Trophoblast cell (in vitro differentiated cells and primary cell): Measurements from ENCODE around the gene UBR1.

Source experiments
- DNase-seq, 2 donors: peaks; one replicate each; pipeline ENCODE4 v3.0.0-alpha.2; 2016
- H2AFZ ChIP-seq: 2 replicates; pipeline ENCODE4 v1.6.1; 2013; ENCODE audit warnings: low read length, moderate library complexity, mild to moderate bottlenecking; ENCODE audit not compliant: insufficient read depth, poor library complexity
- H2AK5ac ChIP-seq: 2 replicates; pipeline ENCODE4 v1.6.1; 2013; ENCODE audit warnings: mild to moderate bottlenecking, low read length
- H2BK120ac ChIP-seq: 2 replicates; pipeline ENCODE4 v1.6.1; 2013; ENCODE audit warnings: low read length, mild to moderate bottlenecking, moderate library complexity; ENCODE audit not compliant: insufficient read depth, poor library complexity
- H2BK12ac ChIP-seq: 2 replicates; pipeline ENCODE4 v1.6.1; 2013; ENCODE audit warnings: mild to moderate bottlenecking, low read length, moderate library complexity
- H2BK5ac ChIP-seq: 2 replicates; pipeline ENCODE4 v1.6.1; 2013; ENCODE audit warnings: low read length, low read depth, moderate library complexity, mild to moderate bottlenecking; ENCODE audit not compliant: poor library complexity
- H3K14ac ChIP-seq: 2 replicates; pipeline ENCODE4 v1.6.1; 2013; ENCODE audit warnings: mild to moderate bottlenecking, low read length
- H3K18ac ChIP-seq: 2 replicates; pipeline ENCODE4 v1.6.1; 2013; ENCODE audit warnings: mild to moderate bottlenecking, low read length
- H3K23ac ChIP-seq: 2 replicates; pipeline ENCODE4 v1.6.1; 2013; ENCODE audit warnings: low read length
- H3K27ac ChIP-seq: 2 replicates; pipeline ENCODE4 v1.5.1; 2013; ENCODE audit warnings: low read depth, mild to moderate bottlenecking, inconsistent platforms, low read length, moderate library complexity
- H3K27me3 ChIP-seq: 2 replicates; pipeline ENCODE4 v1.6.1; 2013; ENCODE audit warnings: inconsistent platforms, mild to moderate bottlenecking, low read length, moderate library complexity; ENCODE audit not compliant: insufficient read depth
- H3K36me3 ChIP-seq, 2 experiments: 1 replicate in 1 of 2; 2 replicates in 1 of 2; pipeline ENCODE4 v1.6.1; 2013; ENCODE audit warnings: low read length in 2 of 2, mild to moderate bottlenecking in 2 of 2, moderate library complexity in 1 of 2; ENCODE audit not compliant: insufficient read depth in 2 of 2, control insufficient read depth in 1 of 2
- H3K4ac ChIP-seq: 2 replicates; pipeline ENCODE4 v1.6.1; 2013; ENCODE audit warnings: low read depth, mild to moderate bottlenecking, low read length, moderate library complexity
- H3K4me1 ChIP-seq, 2 experiments: 1 replicate in 1 of 2; 2 replicates in 1 of 2; pipeline ENCODE4 v1.6.1; 2013; ENCODE audit warnings: low read length in 2 of 2, mild to moderate bottlenecking in 2 of 2, moderate library complexity in 1 of 2; ENCODE audit not compliant: insufficient read depth in 2 of 2, control insufficient read depth in 1 of 2
- H3K4me2 ChIP-seq: 2 replicates; pipeline ENCODE4 v1.6.1; 2013; ENCODE audit warnings: inconsistent platforms, mild to moderate bottlenecking, low read length, moderate library complexity
- H3K4me3 ChIP-seq: 2 replicates; pipeline ENCODE4 v1.5.1; 2013; ENCODE audit warnings: mild to moderate bottlenecking, low read depth, low read length, inconsistent platforms
- H3K79me1 ChIP-seq: one replicate; pipeline ENCODE4 v1.6.1; 2013; ENCODE audit warnings: low read length
- H3K79me2 ChIP-seq: 2 replicates; pipeline ENCODE4 v1.6.1; 2013; ENCODE audit warnings: low read length, mild to moderate bottlenecking; ENCODE audit not compliant: control insufficient read depth, insufficient read depth, poor library complexity
- H3K9ac ChIP-seq: 2 replicates; pipeline ENCODE4 v1.6.1; 2013; ENCODE audit warnings: mild to moderate bottlenecking, low read length
- H3K9me3 ChIP-seq: 2 replicates; pipeline ENCODE4 v1.6.1; 2013; ENCODE audit warnings: low read depth, mild to moderate bottlenecking, control low read depth, inconsistent platforms, low read length; ENCODE audit not compliant: insufficient read depth
- H4K12ac ChIP-seq: 2 replicates; pipeline ENCODE4 v1.6.1; 2013; ENCODE audit warnings: low read depth, mild to moderate bottlenecking, low read length, moderate library complexity
- H4K8ac ChIP-seq: 2 replicates; pipeline ENCODE4 v1.6.1; 2013; ENCODE audit warnings: low read depth, mild to moderate bottlenecking, low read length, moderate library complexity
- H4K91ac ChIP-seq: one replicate; pipeline ENCODE4 v1.6.1; 2013; ENCODE audit warnings: low read depth, mild to moderate bottlenecking, low read length, moderate library complexity
- WGBS: extraction: QIAGEN DNeasy Blood & Tissue Kit; methylation state at CpG from one replicate; pipeline ENCODE4 v1.1.7; 2013; ENCODE audit warnings: missing lambda C conversion rate; ENCODE audit not compliant: insufficient read length, insufficient coverage; ENCODE audit errors: extremely low coverage; 5-methylcytosine and 5-hydroxymethylcytosine counted together

UBR1 gene

GRCh38 chr15:42929306-42929848 is 176.5 kb downstream of the UBR1 start:
- no peak overlapping the region for H4K91ac ChIP-seq
- H3K27me3 ChIP-seq, result no peaks in the 10 kb centered on the region
- no CpG with 5 or more reads among the region's 2 CpGs for WGBS
- H3K4me2 ChIP-seq, result no peak overlapping the region
- H2AFZ ChIP-seq, result no peak overlapping the region
- no peaks in the 10 kb centered on the region for H3K79me2 ChIP-seq
- H3K14ac ChIP-seq, result no peak overlapping the region
- H3K18ac ChIP-seq, result no peak overlapping the region
- H3K79me1 ChIP-seq, result no peaks in the 10 kb centered on the region
- no peak overlapping the region for H3K27ac ChIP-seq
- no peak overlapping the region for H3K4me3 ChIP-seq
- no peak overlapping the region for H4K8ac ChIP-seq
- no peaks in the 10 kb centered on the region for H3K9me3 ChIP-seq
- no peak overlapping the region for H3K4ac ChIP-seq
- no peak overlapping the region for H4K12ac ChIP-seq
- H3K23ac ChIP-seq, result no peak overlapping the region
- H2BK120ac ChIP-seq, result no peak overlapping the region
- H2AK5ac ChIP-seq, result no peak overlapping the region
- no peaks in the 10 kb centered on the region for H3K4me1 ChIP-seq
- no peak overlapping the region for H2BK12ac ChIP-seq
- H3K9ac ChIP-seq, result no peak overlapping the region
- DNase-seq, result no peak
- H3K36me3 ChIP-seq, result no peaks in the 10 kb centered on the region
- H2BK5ac ChIP-seq, result no peak overlapping the region

- Histone ChIP-seq H3K14ac (no peak overlapping the region), H4K12ac (no peak overlapping the region), H3K4me1 (peaks cover 0 to 7% of the 10 kb centered on the region in 2 experiments), H2BK120ac (no peak overlapping the region), H3K4me3 (peak overlapping the region; percentile 68), H3K27me3 (no peaks in the 10 kb centered on the region), H3K36me3 (no peaks in the 10 kb centered on the region), H4K8ac (peak overlapping the region; percentile 39), H2AK5ac (no peak overlapping the region), H2BK12ac (no peak overlapping the region), H3K9ac (no peak overlapping the region), H3K9me3 (no peaks in the 10 kb centered on the region), H3K4ac (no peak overlapping the region), H2BK5ac (no peak overlapping the region), H3K79me1 (peaks cover 3% of the 10 kb centered on the region), H4K91ac (no peak overlapping the region), H3K23ac (no peak overlapping the region), H3K27ac (no peak overlapping the region), H3K18ac (no peak overlapping the region), H2AFZ (peak overlapping the region; percentile 81), H3K4me2 (peak overlapping the region; percentile 90), H3K79me2 (peaks cover 2% of the 10 kb centered on the region)
- WGBS, result no CpG with 5 or more reads among the region's 19 CpGs
- DNase-seq, result peak; percentile 64 to 67
These were observed 184.5 kb downstream of the UBR1 start for GRCh38 chr15:42921342-42921731.

- peak; percentile 99 to 100 for DNase-seq
- peak within 1 kb of the TSS; percentile 70 for H4K8ac ChIP-seq
- peak within 1 kb of the TSS; percentile 42 for H3K14ac ChIP-seq
- H3K18ac ChIP-seq, result peak within 1 kb of the TSS; percentile 74
- no peak within 1 kb of the TSS for H3K27ac ChIP-seq
- H2AFZ ChIP-seq, result peak within 1 kb of the TSS; percentile 81
- no peaks in the 10 kb centered on the region for H3K9me3 ChIP-seq
- peak within 1 kb of the TSS; percentile 88 for H3K4me3 ChIP-seq
- H2AK5ac ChIP-seq, result no peak within 1 kb of the TSS
- H3K4me2 ChIP-seq, result peak within 1 kb of the TSS; percentile 91
- no CpG with 5 or more reads among the region's 72 CpGs for WGBS
- peak within 1 kb of the TSS; percentile 49 for H3K9ac ChIP-seq
- no peak within 1 kb of the TSS for H2BK5ac ChIP-seq
- H3K4ac ChIP-seq, result no peak within 1 kb of the TSS
- no peaks in the 10 kb centered on the region for H3K27me3 ChIP-seq
- no peaks in the 10 kb centered on the region for H3K36me3 ChIP-seq
- peaks cover 2% of the 10 kb centered on the region for H3K79me2 ChIP-seq
- peak within 1 kb of the TSS; percentile 48 for H4K12ac ChIP-seq
- H2BK120ac ChIP-seq, result no peak within 1 kb of the TSS
- no peak within 1 kb of the TSS for H2BK12ac ChIP-seq
- no peak within 1 kb of the TSS for H3K23ac ChIP-seq
- H3K79me1 ChIP-seq, result peaks cover 3% of the 10 kb centered on the region
- peak within 1 kb of the TSS; percentile 25 for H4K91ac ChIP-seq
- H3K4me1 ChIP-seq, result peaks cover 0 to 7% of the 10 kb centered on the region in 2 experiments
These were observed 185.1 kb downstream of the UBR1 start, which contains the start of gene TTBK2 for GRCh38 chr15:42920519-42921341. Gene TTBK2 (minus strand): TSS chr15:42920778. CDS start chr15:42878617, 42,161 bp downstream.

- Histone ChIP-seq H3K23ac (no peak overlapping the region), H3K79me2 (peaks cover 2% of the 10 kb centered on the region), H4K8ac (peak overlapping the region; percentile 70), H3K4me2 (peak overlapping the region; percentile 91), H4K12ac (peak overlapping the region; percentile 48), H4K91ac (peak overlapping the region; percentile 25), H3K4me1 (peaks cover 0 to 7% of the 10 kb centered on the region in 2 experiments), H2BK5ac (no peak overlapping the region), H2AFZ (peak overlapping the region; percentile 77), H3K27me3 (no peaks in the 10 kb centered on the region), H3K9me3 (no peaks in the 10 kb centered on the region), H3K18ac (peak overlapping the region; percentile 74), H3K14ac (peak overlapping the region; percentile 42), H3K36me3 (no peaks in the 10 kb centered on the region), H3K9ac (peak overlapping the region; percentile 49), H3K4ac (no peak overlapping the region), H3K79me1 (peaks cover 3% of the 10 kb centered on the region), H3K27ac (no peak overlapping the region), H2AK5ac (no peak overlapping the region), H2BK120ac (no peak overlapping the region), H2BK12ac (no peak overlapping the region), H3K4me3 (peak overlapping the region; percentile 88)
- WGBS, result no CpG with 5 or more reads among the region's 40 CpGs
- peak; percentile 17 to 49 for DNase-seq
These were observed 185.9 kb downstream of the UBR1 start for GRCh38 chr15:42919799-42920518.
